ENCODE results near the gene HERC5.
A peak's percentile ranks its signal among the peaks of the same experiment; 100 is the strongest.

HERC5 gene

GRCh38 chr4:88514557-88515511 is 57.9 kb downstream of the HERC5 start:
- in situ Hi-C loops (cut with HindIII; ENCODE audit: low pct_unique_long_range_greater_than_20kb, low sequenced_read_pairs): no loop called here
- peak; percentile 33; the same call in 1 of the 2 replicates for TF ChIP-seq JUND (IDR thresholded peaks at IDR 0.05; ENCODE audit: low read depth)
- DNase-seq (ENCODE audit: low read depth in 1 of 2, low spot score in 1 of 2): peak in 1 of 2 experiments; percentile 89

DNA sequence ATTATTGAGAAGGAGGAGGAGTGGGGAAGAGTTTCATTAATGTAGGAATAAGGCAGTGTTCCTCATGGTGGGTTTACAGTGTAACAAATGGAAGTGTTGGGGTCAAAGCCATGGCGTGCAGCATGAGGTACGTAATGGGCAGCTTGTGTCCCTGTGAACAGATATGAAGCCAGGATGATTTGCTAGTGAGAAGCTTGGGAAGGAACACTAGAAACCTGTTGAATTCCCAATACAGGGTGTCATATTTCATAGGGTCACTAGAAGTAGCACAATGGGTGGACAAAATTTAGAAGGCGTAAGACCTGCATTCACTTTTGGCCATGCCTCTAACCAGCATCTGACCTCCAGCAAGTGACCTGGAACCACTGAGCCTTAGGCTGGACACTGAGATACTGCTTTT is 59.8 kb downstream of the HERC5 start:
- no peak for DNase-seq (ENCODE audit: low read depth in 1 of 2, low spot score in 1 of 2)
- TF ChIP-seq JUND (IDR thresholded peaks at IDR 0.05; ENCODE audit: low read depth): no peak
- in situ Hi-C loops (cut with HindIII; ENCODE audit: low pct_unique_long_range_greater_than_20kb, low sequenced_read_pairs): no loop called here

DNA sequence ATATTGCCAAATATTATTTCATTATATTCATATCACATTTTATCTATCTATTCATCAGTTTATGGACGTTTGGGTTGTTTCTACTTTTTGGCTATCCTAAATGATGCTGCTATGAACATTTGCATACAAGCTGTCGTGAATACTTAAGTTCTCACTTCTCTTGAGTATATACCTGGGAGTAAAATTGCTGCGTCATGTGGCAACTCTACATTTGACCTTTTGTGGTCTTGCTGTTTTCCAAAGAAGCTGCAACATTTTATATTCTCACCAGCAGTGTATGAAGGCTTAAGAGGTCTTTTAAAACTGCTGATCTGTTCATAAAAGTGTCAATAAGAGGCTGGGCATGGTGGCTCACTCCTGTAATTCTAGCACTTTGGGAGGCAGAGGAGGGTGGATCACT is 60.9 kb downstream of the HERC5 start:
- in situ Hi-C loops (cut with HindIII; ENCODE audit: low pct_unique_long_range_greater_than_20kb, low sequenced_read_pairs): no loop called here
- no peak for TF ChIP-seq JUND (IDR thresholded peaks at IDR 0.05; ENCODE audit: low read depth)
- DNase-seq (ENCODE audit: low read depth in 1 of 2, low spot score in 1 of 2): no peak

DNA sequence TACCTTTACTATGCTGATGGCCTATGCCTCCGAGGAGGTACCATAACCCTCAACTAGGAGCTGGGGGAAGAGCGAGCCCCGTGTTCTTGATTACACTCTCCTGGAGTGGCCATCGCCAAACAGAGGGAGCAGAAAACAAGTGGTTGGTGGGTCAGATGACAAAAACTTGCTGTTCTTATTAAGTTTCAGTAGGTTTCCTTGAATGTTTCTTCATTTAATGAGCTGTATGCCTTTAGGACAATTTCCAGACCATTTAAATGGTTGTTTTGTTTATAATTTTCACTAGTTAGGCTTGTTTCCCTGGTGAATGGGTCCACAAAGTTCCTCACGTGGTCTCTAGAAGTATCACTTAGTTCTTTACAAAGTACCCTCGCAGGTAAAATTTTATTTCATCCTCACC is 62.0 kb downstream of the HERC5 start:
- no peak for TF ChIP-seq JUND (IDR thresholded peaks at IDR 0.05; ENCODE audit: low read depth)
- in situ Hi-C loops (cut with HindIII; ENCODE audit: low pct_unique_long_range_greater_than_20kb, low sequenced_read_pairs): no loop called here
- no peak for DNase-seq (ENCODE audit: low read depth in 1 of 2, low spot score in 1 of 2)

GRCh38 chr4:88522702-88523324 is 65.9 kb downstream of the HERC5 start:
- DNase-seq (ENCODE audit: low read depth in 1 of 2, low spot score in 1 of 2): peak in 1 of 2 experiments; percentile 44
- in situ Hi-C loops (cut with HindIII; ENCODE audit: low pct_unique_long_range_greater_than_20kb, low sequenced_read_pairs): no loop called here
- TF ChIP-seq JUND (IDR thresholded peaks at IDR 0.05; ENCODE audit: low read depth): no peak

DNA sequence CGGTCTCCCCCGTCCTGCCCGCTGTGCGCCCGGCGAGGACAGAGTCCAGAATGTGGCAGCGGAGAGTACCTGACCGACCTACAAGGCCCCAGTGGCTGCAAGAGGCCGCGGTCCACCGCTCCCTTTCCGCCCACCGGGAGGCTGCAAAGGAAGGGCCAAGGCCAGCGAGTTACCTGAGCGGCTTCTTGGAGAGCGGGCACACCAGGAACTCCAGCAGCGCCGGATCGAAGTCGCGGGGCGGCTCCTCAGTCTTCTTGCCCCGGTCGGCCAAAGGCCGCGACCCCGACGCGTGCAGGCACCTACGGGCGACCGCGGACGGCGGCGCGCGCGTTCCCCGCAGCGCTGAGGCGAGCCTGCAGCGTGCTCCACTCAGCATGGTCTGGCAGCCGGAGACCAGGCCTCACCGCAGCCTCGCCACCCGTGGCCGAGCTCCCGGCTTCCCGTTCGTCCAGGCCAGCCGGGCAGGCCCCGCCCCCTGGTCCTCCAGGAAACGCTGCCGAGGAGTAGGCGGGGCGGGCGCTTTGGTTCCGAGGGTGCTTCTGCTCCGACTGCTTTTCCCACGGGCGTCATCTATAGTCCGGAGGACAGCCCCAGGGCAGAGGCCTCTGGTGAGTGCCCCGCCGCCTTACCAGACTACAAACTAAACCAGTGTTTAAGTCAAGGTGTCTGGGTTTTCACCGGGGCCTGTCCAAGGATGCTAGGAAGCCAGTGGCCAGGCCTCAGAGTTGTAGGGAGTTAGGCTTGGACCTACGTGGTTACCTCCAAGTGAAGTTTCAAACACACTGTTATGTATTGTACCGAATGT is 66.6 kb downstream of the HERC5 start, which contains the start of gene PYURF:
TSS of gene PYURF (minus strand) at position 452 of the 805 bp plus-strand sequence. CDS start at position 376, 76 bp downstream.
- in situ Hi-C loops (cut with HindIII; ENCODE audit: low pct_unique_long_range_greater_than_20kb, low sequenced_read_pairs): no loop called here
- no peak for TF ChIP-seq JUND (IDR thresholded peaks at IDR 0.05; ENCODE audit: low read depth)

GRCh38 chr4:88524171-88524570 is 67.3 kb downstream of the HERC5 start:
- DNase-seq (ENCODE audit: low read depth in 1 of 2, low spot score in 1 of 2): no peak
- no peak for TF ChIP-seq JUND (IDR thresholded peaks at IDR 0.05; ENCODE audit: low read depth)
- in situ Hi-C loops (cut with HindIII; ENCODE audit: low pct_unique_long_range_greater_than_20kb, low sequenced_read_pairs): no loop called here

More for the DNA sequence above, 66.6 kb downstream of the HERC5 start, which contains the start of gene PYURF:
- peak; percentile 69 to 91 for DNase-seq (ENCODE audit: low read depth in 1 of 2, low spot score in 1 of 2)

DNA sequence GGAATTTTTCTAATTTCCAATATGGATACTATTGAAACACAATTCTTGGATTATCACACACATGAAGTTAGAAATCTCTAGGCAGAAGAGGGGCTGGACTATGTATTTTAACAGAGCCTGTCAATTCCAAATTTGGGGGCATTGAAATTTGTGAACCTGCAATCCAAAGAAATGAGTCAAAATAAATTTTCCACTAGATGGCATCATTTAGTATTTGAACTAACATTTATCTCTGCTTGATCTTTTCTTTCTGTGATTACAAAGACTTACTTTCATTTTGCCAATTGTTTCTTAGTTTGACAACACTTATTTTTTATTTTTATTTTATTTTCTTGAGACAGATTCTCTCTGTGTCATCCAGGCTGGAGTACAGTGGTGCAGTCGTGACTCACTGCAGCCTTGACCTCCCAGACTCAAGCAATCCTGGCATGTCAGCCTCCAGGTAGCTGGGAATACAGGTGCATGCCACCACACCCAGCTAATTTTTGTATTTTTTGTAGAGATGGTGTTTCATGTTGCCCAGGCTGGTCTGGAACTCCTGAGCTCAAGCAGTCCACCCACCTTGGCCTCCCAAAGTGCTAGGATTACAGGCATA is 69.4 kb downstream of the HERC5 start:
- peak in 1 of 2 experiments; percentile 16 for DNase-seq (ENCODE audit: low read depth in 1 of 2, low spot score in 1 of 2)
- in situ Hi-C loops (cut with HindIII; ENCODE audit: low pct_unique_long_range_greater_than_20kb, low sequenced_read_pairs): no loop called here
- TF ChIP-seq JUND (IDR thresholded peaks at IDR 0.05; ENCODE audit: low read depth): no peak

DNA sequence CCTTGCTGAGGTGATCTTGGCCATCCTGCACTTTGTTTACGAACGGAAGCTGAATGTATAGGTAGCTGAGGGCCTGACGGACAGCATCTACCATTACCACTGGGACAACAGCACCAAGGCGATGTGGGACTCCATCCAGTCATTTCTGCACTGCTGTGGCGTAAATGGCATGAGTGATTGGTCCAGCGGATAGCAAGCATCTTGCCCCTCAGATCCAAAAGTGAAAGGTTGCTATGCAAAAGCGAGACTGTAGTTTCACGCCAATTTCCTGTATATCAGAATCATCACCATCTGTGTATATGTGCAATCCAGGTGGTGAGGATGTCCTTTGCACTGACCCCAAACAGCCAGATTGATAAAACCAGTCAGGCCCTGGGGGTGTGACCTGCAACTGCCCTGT is 70.9 kb downstream of the HERC5 start:
- in situ Hi-C loops (cut with HindIII; ENCODE audit: low pct_unique_long_range_greater_than_20kb, low sequenced_read_pairs): no loop called here
- no peak for DNase-seq (ENCODE audit: low read depth in 1 of 2, low spot score in 1 of 2)
- no peak for TF ChIP-seq JUND (IDR thresholded peaks at IDR 0.05; ENCODE audit: low read depth)

DNA sequence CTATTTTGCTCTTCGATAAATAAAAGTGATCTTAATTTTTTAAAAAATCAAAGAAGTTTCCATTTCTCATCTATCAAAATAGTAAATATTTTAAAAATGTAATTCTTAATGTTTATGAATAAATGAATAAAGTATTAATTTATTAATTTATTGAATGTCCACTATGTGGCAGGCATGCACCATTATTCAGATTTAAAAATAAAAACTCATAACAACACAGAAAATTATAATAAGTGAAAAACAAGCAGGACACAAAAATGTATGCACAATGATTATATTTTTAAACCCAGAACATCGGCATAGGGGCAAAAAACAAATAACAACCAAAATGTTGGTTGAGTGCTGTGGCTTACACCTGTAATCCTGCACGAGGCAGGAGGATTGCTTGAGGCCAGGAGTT is 71.9 kb downstream of the HERC5 start:
- TF ChIP-seq JUND (IDR thresholded peaks at IDR 0.05; ENCODE audit: low read depth): no peak
- in situ Hi-C loops (cut with HindIII; ENCODE audit: low pct_unique_long_range_greater_than_20kb, low sequenced_read_pairs): no loop called here
- no peak for DNase-seq (ENCODE audit: low read depth in 1 of 2, low spot score in 1 of 2)

DNA sequence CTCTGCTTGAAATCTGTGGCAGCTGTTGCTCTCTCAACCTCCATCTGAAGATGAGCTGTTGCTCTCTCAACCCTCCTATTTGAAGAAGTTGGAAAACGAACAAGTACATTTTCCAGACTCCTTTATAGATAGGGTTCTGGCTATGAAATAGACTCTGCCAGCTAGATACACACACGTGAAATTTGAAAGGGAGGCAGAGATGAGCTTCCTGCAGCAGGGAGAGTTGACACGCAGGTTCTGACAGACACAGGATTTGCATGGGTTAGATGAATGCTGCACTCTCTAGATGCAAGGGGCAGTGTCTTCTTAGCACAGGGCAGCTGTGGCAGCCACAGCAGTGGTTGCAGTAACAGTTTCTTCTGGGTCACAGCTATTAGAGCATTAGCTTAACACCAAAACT is 74.6 kb downstream of the HERC5 start:
- no peak for DNase-seq (ENCODE audit: low read depth in 1 of 2, low spot score in 1 of 2)
- no peak for TF ChIP-seq JUND (IDR thresholded peaks at IDR 0.05; ENCODE audit: low read depth)
- in situ Hi-C loops (cut with HindIII; ENCODE audit: low pct_unique_long_range_greater_than_20kb, low sequenced_read_pairs): no loop called here

Data from T47D (cell line).